DMS153 treated with DMSO at 0.1 percent for 48 hours (cell line): ENCODE results near the gene CNTNAP2.
"Not testable (repeated sequence)": the region's sequence is repeated elsewhere in the genome, so short reads cannot be mapped to it uniquely, and the experiment has no call there.

Experiments
- DNase-seq: peaks from one replicate; lab custom pipeline; 2025; ENCODE audit not compliant: unreplicated experiment; lab: John Stamatoyannopoulos, UW

Gene CNTNAP2

DNA sequence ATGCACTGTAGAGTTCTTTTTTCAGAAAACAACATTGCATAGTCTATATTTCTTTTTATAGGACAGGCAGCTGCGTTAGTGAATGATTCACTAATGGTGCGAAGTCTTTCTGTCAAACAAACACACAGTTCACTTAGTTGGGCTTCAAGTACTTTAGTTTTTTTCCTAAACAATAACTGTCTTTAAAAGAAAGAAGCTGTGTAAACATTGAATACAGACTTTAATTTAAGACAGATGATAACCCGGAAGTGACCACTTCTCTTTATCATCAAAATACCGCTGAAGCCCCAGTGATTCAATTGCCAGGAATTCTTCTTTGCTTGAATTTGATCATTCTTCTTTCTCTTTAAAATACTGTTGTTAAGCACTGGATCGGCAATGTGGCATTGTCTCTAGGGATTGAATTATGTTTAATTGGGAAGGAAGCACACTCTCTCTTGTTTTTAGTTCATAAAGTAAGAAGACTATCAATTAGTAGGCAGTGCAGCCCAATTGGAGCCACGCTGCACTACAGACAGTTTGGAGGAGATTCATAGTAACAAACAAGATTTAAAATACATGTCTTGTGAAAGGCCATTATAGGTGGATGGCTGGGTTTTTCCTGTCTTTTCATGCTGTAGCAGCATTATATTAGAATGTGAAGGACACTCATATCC is 30.4 kb downstream of the CNTNAP2 start:
- peak; percentile 63 for DNase-seq

DNA sequence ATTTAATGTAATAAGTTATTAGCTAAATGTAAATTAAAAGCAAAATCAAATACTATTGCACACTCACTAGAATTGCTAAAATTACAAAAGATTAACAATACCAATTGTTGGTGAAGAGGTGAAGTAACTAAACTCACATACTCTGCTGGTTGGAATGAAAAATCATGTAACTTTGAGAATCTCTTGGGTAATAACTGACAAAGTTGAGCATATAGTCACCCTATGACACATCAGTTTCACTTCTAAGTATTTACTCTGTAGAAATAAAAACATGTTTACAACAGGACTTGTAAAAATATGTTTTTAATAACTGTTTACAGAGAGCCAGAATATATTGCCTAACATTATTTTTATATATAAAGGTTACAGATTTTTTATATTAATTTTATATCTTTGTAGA is 33.6 kb downstream of the CNTNAP2 start:
- DNase-seq = no peak

DNA sequence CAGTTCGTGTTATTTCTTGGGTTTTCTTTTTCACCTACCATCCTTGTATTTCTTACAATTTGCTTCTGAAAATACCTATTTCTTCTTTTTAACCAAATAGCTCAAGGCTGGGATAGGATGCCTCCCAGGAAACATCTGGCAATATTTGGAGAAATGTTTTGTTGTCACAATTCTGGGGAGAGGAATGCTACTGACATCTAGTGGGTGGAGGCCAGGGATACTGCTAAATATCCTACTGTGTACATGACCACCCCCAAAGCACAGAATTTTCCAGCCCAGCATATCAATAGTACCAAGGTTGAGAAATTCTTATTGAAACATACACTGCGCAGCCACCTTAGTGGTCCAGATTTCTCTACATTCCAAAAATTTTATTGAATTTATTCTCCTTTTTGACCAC is 55.5 kb downstream of the CNTNAP2 start:
- no peak for DNase-seq

DNA sequence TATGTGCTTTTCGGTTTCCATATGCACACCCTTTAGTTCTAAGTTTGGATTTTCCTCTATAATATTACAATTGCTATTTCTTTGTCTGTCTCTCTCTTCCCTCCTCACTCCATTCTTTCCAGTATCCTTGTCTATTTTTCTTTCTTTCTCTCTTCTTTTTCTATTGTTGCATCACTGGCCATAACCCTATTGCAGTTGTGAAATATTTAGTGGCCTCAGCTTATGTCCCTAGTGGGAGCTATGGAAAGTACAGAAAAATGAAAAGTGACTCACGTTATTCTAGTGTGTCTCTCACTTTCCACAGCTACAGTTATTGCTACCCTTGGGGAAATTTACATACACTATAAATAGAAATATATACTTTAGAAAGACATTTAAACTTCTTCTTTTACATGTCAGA is 59.1 kb downstream of the CNTNAP2 start:
- DNase-seq = no peak

- peak; percentile 41 for DNase-seq
Observed at GRCh38 chr7:146176860-146177259, 60.3 kb downstream of the CNTNAP2 start.

DNA sequence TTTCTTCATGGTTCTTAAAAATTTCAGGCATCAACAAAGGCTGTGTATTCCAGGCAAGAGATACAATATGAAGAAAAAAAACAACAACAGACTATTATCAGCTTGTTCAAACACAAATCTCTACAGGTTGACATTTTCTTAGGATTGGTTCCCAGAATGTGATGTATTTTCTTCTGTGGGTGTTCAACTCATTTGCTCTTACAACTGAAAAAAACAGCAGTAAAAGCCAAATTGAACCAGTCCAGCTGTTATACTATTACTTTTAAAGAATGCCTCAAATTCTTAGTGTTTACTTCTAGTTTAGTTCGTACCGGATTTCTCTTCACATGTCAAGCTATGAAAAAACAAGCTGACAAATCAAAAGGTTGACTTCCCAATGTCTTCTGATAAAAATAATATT is 60.7 kb downstream of the CNTNAP2 start:
- no peak for DNase-seq

DNA sequence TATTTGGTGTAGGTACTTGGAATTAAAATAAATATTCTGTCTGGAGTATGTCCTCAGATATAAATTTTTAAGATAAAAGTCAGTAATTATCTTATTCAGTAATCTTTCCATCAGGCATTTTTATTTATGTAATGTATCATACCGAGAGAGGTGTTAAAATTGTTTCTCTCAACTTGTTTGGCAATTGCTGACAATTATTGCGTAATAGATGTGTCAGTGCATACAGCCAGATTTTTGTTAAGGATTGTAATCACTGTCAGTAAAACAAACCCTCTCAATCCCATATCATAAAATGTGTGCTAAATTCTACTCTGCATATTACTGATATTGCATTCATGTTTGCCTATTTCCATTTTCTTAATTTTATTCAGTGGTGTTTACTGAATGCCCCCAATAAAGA is 69.2 kb downstream of the CNTNAP2 start:
- no peak for DNase-seq

DNA sequence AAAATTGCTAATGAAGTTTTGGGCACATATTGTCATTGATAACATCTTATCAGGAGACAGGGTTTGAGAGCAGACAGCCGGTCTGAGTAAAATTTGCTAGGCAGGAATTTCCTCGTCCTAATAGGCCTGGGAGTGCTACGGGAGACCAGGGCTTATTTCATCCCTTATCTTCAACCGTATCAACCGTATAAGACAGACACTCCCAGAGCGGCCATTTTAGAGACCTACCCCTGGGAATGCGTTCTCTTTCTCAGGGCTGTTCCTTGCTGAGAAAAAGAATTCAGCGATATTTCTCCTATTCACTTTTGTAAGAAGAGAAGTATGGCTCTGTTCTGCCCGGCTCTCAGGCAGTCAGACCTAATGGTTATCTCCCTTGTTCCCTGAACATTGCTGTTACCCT is 74.8 kb downstream of the CNTNAP2 start:
- not testable (repeated sequence) for DNase-seq

DNA sequence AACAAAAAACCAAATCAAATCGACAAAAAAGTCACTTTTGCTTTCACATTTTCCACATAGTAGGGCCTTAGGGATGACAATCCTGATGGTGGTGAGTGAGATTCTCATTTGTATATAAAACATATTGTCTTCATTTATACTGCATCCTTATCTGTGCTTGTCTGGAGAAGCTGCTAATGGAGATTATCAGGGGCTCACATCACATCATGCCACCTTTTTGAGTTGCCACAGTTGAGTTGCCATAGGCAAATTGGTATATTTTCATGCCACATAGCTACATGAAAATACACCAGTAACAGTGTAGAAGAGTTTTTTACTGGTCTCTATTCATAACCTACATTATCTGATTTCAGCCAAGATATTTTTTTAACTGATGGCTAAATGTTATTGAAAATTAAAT is 85.3 kb downstream of the CNTNAP2 start:
- no peak for DNase-seq

GRCh38 chr7:146206270-146206669 is 89.7 kb downstream of the CNTNAP2 start:
- no peak for DNase-seq

DNA sequence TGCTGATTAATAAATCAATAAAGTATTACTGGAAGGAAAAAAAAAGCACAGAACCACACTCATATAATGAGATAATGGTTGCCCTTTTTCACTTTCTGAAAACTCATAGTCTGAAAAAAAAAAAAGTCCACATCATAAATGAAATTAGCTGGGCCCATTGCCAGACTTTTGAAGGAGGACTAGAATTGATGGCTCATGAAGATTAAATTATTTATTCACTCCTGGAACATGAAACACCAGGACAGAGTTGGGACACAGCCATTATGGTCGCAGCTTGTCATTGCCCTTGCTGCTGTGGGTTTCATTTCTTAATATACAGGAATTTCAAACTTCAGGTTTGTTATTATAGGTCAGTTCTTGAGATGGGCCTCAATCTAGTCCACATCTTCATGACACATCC is 91.9 kb downstream of the CNTNAP2 start:
- DNase-seq = no peak

GRCh38 chr7:146214842-146215241 is 98.2 kb downstream of the CNTNAP2 start:
- no peak for DNase-seq

- DNase-seq = no peak
Observed at GRCh38 chr7:146216396-146217041, 99.9 kb downstream of the CNTNAP2 start.

GRCh38 chr7:146223851-146224250 is 107.2 kb downstream of the CNTNAP2 start:
- DNase-seq = no peak

DNA sequence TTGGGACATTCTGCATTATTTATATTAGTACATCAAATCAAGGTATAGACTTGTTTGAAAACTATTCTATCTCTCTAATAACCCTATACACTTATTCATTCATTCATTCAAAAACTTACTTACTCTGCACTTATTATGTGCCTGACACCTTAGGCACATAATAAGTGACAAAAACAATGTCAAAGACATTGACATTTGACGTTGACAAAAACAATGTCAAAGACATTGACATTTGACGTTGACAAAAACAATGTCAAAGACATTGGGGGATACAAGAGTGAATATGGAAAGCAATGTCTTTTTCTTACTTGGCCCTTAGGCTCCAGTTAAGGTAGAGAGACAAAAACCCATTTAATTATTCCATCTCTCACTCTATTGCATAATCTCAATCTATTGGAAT is 116.0 kb downstream of the CNTNAP2 start:
- DNase-seq = no peak

DNA sequence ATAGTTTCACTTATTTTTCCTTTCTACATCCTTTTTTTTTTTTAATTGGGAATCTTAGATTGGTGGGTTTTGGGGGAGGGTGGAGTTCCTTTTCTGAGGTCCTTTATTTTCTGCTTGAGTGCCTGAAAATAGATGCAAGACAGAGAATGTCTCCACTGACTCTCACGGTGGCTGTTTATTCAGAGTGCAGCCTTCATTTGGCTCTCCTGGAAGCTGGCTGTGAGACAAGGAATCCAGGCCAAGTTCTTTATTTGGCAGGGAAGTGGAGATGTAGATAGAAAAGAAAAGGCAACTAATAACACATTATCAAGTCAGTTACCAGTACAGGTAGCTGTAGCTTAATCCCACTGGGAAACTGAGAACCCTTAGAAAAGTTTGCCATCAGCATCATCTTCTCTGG is 118.6 kb downstream of the CNTNAP2 start:
- DNase-seq = no peak

DNA sequence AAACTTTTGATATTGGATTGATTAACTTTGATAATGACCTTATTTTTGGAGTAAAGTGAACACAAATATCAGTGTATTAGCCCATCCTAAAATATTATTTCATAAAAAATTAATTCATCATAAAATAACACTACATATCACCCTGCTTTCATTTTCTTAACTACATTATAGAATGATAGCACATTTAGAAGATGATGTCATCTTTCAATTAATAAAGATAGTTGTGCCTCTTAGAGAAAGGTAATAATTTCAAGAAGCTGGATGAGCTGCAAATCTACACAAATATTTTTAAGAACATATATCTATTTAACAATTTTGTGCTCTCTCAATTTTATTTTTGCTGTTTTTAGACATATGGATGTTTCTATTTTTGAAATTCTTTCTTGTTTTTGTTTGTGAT is 126.1 kb downstream of the CNTNAP2 start:
- DNase-seq = no peak

DNA sequence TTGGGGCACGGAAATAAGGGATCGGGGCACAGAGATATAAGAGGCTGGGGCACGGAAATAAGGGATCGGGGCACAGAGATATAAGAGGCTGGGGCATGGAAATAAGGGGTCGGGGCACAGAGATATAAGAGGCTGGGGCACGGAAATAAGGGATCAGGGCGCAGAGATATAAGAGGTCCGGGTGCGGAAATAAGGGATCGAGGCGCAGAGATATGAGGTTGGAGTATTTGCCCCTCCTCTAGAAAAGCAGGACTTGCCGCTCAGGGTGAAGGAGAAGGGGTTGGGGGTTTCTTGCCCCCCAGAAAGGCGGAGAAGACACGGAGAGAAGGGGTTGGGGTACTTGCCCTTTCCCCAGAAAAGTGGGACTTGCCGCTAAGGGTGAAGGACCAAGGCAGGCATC is 131.4 kb downstream of the CNTNAP2 start:
- not testable (repeated sequence) for DNase-seq

GRCh38 chr7:146248744-146249143 is 132.1 kb downstream of the CNTNAP2 start:
- DNase-seq = not testable (repeated sequence)

GRCh38 chr7:146249272-146249671 is 132.7 kb downstream of the CNTNAP2 start:
- no peak for DNase-seq

DNA sequence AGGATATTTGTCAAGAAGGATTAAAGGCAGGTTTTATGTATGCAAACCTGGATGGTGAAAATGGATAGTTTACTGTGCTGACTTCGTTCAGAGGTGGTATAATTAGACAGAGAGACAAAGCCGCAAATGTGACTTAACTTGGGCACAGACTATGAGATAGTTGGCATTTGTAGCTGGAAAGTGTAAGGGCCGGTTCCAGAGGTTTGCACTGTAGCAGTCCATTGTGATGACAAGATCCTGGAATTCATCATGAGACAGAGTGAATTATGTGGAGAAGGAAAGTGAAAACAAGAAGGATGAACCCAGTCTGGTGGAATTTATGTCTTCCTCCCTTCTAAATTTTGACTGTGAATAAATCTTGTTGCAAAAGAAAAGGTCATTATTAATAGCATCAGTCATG is 139.0 kb downstream of the CNTNAP2 start:
- no peak for DNase-seq

DNA sequence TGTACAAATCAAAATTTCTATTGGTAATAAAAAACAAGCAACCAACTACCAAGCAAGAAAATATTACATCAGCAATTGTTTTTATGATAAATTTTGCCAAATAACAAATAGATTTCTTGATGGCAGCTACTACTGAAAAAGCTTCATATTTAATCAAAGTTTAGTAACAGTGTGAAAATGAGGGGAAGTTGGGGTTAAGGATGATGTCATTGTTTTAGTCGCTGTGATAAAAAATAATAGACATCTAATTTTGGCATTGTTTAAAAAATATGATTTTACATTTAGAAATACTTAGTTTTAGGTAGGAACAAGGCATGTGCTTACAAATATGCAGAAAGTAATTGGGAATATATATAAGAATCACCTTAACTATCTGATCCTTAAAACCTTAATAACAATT is 145.9 kb downstream of the CNTNAP2 start:
- no peak for DNase-seq

- no peak for DNase-seq
Observed at GRCh38 chr7:146276888-146277287, 160.3 kb downstream of the CNTNAP2 start.
